ENCODE results near the gene HVCN1.

GRCh38 chr12:110721570-110721969 is 32.7 kb upstream of the HVCN1 start:
- no peak for TF ChIP-seq MAX (IDR thresholded peaks at IDR 0.05)
- TF ChIP-seq TFCP2L1 (CRISPR knock-in tag; IDR thresholded peaks at IDR 0.05): no peak
- no peak for TF ChIP-seq SMC3 (IDR thresholded peaks at IDR 0.05)
- TF ChIP-seq RAD21 (conservative IDR thresholded peaks at IDR 0.05 in 1 of 2, IDR thresholded peaks at IDR 0.05 in 1 of 2): no peak
- TF ChIP-seq MYC (IDR thresholded peaks at IDR 0.05; ENCODE audit: borderline replicate concordance, low read length): no peak
- TF ChIP-seq, protein P1, sequence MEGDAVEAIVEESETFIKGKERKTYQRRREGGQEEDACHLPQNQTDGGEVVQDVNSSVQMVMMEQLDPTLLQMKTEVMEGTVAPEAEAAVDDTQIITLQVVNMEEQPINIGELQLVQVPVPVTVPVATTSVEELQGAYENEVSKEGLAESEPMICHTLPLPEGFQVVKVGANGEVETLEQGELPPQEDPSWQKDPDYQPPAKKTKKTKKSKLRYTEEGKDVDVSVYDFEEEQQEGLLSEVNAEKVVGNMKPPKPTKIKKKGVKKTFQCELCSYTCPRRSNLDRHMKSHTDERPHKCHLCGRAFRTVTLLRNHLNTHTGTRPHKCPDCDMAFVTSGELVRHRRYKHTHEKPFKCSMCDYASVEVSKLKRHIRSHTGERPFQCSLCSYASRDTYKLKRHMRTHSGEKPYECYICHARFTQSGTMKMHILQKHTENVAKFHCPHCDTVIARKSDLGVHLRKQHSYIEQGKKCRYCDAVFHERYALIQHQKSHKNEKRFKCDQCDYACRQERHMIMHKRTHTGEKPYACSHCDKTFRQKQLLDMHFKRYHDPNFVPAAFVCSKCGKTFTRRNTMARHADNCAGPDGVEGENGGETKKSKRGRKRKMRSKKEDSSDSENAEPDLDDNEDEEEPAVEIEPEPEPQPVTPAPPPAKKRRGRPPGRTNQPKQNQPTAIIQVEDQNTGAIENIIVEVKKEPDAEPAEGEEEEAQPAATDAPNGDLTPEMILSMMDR (IDR thresholded peaks at IDR 0.05): no peak
- TF ChIP-seq JUN (IDR thresholded peaks at IDR 0.05): no peak
- no peak for TF ChIP-seq RCOR1 (IDR thresholded peaks at IDR 0.05; ENCODE audit: low read depth, low read length)
- no peak for TF ChIP-seq RNF2 (IDR thresholded peaks at IDR 0.05; ENCODE audit: borderline replicate concordance, low read depth)
- TF ChIP-seq REST (IDR thresholded peaks at IDR 0.05): no peak
